Endothelial cell (in vitro differentiated cells): ENCODE results near the gene C5orf15. TPM values are rescaled to one million over a fixed set of nuclear protein-coding genes. Genes with fewer than 3 reads are reported as not detected.

ENCODE experiments used
- DNase-seq: peaks from one replicate; pipeline ENCODE4 v3.0.0; 2021; ENCODE audit warnings: low spot score
- H3K27ac Mint-ChIP-seq: one replicate; pipeline ENCODE4 v1.8.0; 2021; ENCODE audit warnings: mixed read lengths, inconsistent platforms; ENCODE audit not compliant: unreplicated experiment
- H3K27me3 Mint-ChIP-seq: one replicate; pipeline ENCODE4 v1.8.0; 2021; ENCODE audit warnings: mild to moderate bottlenecking, moderate library complexity, mixed read lengths, inconsistent platforms; ENCODE audit not compliant: unreplicated experiment
- H3K36me3 Mint-ChIP-seq: one replicate; pipeline ENCODE4 v1.8.0; 2021; ENCODE audit warnings: mild to moderate bottlenecking, low read depth, mixed read lengths, inconsistent platforms; ENCODE audit not compliant: unreplicated experiment
- H3K4me1 Mint-ChIP-seq: one replicate; pipeline ENCODE4 v1.8.0; 2021; ENCODE audit warnings: mild to moderate bottlenecking, mixed read lengths, inconsistent platforms; ENCODE audit not compliant: unreplicated experiment
- H3K4me3 Mint-ChIP-seq: one replicate; pipeline ENCODE4 v1.8.0; 2021; ENCODE audit warnings: mild to moderate bottlenecking, mixed read lengths, inconsistent platforms; ENCODE audit not compliant: unreplicated experiment
- H3K9me3 Mint-ChIP-seq: one replicate; pipeline ENCODE4 v1.8.0; 2021; ENCODE audit warnings: mixed read lengths, inconsistent platforms; ENCODE audit not compliant: unreplicated experiment
- long read RNA-seq: library from polyadenylated mRNA; unstranded; transcript quantifications from one replicate; pipeline ENCODE4 v2.0.0, GENCODE V29; 2020; ENCODE audit not compliant: unreplicated experiment
- total RNA-seq: library from RNA; stranded (reverse); fragmentation: NEBNext Ultra II Directional; extraction: Animal tissue kit (Norgen Biotek cat#: 25700); gene quantifications from one replicate; pipeline ENCODE4 v1.2.1, GENCODE V29; 2021; ENCODE audit not compliant: unreplicated experiment
- TF ChIP-seq, protein P1 (sequence below): fragments of 200-600 bp; sonication (generic); IDR thresholded peaks from one replicate; pipeline ENCODE4 v1.5.0; 2021; ENCODE audit warnings: antibody characterized with exemption; ENCODE audit not compliant: unreplicated experiment

C5orf15 gene
- 35.5 TPM for total RNA-seq
- long read RNA-seq, transcript C5orf15-201 (3 exons, 2,358 nt), result major isoform, 33 of 36 reads
- long read RNA-seq, partial matches to known transcripts, result 2 of 36 reads
- long read RNA-seq, other reads (novel, unspliced or antisense), result 1 of 36 reads

DNA sequence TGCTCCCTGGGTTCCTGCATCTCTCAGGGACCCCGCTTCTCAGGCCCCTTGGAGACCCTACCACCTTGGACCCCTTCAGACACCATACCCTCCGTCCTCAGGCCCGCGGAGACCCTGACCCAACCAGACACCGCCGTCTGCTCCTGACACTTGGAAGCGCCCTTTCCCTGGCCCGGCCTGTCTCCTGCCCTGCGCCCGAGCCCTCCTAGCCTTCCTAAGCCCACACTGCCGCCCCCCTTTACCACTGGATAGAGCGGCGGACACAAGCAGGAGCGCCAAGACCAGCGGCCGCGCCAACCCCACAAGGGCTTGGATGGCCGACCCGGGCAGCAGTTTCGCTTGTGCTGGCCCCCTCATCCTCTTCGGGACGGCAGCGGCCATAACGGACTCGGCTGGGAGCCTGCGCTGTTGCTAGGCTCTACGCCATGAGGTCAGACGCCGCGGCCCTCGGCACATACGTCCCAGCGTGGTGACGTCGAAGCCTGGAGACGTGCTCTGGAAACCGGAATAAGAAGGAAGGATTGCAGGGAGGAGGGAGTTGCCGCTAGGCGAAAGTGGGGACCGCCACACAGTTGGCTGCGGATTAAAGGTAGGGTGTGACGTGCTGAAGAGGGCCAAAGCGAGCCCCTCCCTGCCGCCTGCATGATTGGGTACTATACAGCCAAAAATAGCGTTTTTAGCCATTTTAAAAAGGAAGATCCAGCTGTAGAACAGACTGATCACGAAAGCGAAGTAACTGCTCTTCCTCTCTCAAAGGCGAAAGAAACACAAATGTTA lies at the start of gene C5orf15:
Gene C5orf15, minus strand, starts transcription at position 422 of the 777 bp plus-strand sequence. Its CDS starts 41 bp downstream, at position 381.
- Mint-ChIP-seq H3K27ac (peak within 1 kb of the TSS; percentile 96), H3K4me1 (peaks cover 19% of the 10 kb centered on the region), H3K4me3 (peak within 1 kb of the TSS; percentile 98), H3K27me3 (no peaks in the 10 kb centered on the region), H3K9me3 (no peaks in the 10 kb centered on the region), H3K36me3 (no peaks in the 10 kb centered on the region)
- peak; percentile 88 for DNase-seq
- TF ChIP-seq, protein P1, sequence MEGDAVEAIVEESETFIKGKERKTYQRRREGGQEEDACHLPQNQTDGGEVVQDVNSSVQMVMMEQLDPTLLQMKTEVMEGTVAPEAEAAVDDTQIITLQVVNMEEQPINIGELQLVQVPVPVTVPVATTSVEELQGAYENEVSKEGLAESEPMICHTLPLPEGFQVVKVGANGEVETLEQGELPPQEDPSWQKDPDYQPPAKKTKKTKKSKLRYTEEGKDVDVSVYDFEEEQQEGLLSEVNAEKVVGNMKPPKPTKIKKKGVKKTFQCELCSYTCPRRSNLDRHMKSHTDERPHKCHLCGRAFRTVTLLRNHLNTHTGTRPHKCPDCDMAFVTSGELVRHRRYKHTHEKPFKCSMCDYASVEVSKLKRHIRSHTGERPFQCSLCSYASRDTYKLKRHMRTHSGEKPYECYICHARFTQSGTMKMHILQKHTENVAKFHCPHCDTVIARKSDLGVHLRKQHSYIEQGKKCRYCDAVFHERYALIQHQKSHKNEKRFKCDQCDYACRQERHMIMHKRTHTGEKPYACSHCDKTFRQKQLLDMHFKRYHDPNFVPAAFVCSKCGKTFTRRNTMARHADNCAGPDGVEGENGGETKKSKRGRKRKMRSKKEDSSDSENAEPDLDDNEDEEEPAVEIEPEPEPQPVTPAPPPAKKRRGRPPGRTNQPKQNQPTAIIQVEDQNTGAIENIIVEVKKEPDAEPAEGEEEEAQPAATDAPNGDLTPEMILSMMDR, result no peak

DNA sequence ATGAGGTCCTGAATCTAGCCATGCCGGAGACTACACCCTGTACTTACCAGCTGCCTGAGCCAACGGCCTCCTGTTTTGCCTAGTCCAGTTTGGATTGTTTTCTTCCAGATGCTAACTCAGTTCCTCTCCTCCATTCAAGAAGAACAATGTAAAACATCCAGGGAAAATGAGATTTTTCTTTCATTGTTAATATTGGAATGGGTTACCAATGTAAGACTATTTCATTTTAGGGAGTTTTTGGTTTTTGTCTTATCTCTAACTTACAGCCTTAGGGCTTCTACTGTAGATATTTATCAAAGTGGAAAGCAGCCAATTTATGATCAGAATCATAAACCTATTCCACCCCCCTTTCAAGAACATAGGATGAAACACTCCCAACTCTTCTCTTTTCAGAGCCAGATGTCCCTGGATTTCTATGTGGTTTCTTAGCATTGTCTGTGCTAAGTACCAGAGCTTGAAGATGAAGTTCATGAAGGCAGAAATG lies 39.9 kb upstream of the C5orf15 start:
- Mint-ChIP-seq H3K27ac (no peak overlapping the region), H3K4me1 (peaks cover 11% of the 10 kb centered on the region), H3K4me3 (no peak overlapping the region), H3K27me3 (peaks cover 10% of the 10 kb centered on the region), H3K9me3 (no peaks in the 10 kb centered on the region), H3K36me3 (no peaks in the 10 kb centered on the region)
- no peak for DNase-seq
- TF ChIP-seq, protein P1, result no peak

DNA sequence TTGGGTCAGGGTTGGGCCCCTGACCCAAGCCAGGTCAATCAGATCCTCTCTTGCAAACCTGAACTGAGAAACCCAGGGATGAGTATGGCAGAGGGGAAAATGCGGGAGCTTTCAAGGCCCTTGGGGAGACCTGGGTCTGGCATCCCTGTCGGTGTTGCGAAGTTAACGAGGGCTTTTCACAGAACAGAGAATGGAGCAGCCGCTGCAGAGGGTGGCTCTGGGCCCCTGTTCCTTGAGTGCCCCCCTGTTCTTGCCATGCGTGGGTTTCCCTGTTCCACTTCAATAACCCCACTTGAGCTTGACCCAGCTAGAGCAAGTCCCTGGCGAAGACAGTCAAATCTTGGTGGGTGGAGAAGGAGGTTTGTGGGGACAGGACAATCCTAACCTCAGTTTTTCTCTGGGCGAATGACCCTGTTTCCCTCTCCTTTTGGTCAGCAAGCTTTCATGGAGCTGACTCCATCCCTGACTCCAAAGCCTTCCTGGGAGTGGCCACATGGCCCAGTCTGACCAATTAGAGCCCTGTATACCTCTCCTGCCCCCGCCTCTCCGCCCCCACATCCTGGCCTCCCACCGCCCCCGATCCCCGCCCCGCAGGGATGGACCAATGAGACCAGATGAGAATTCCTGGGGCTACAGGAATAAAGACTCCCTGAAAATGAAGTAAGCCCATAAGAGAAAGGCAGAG lies 39.3 kb upstream of the C5orf15 start:
- no peak for DNase-seq
- Mint-ChIP-seq H3K4me3 (no peak overlapping the region), H3K36me3 (no peaks in the 10 kb centered on the region), H3K9me3 (no peaks in the 10 kb centered on the region), H3K27me3 (peaks cover 14% of the 10 kb centered on the region), H3K27ac (no peak overlapping the region), H3K4me1 (peaks cover 17% of the 10 kb centered on the region)
- TF ChIP-seq, protein P1, result no peak

DNA sequence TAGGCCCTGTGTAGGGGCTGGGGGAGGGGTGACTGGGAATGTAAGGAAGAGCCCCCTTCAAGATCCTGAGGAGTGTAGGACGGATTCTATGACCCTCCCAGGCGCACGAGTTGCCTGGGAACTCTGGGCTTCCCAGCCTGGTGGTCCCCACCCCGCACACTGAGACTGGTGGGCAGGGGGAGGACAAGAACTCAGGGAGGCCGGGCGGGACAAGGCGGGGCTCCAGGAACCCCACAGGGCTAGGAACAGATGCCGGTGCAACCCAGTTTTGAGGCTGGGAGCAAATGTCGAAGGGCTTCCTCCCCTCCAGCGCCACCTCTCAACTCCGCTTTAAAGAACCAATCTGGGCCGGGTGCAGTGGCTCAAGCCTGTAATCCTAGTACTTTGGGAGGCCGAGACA lies 37.7 kb upstream of the C5orf15 start:
- H3K4me1 Mint-ChIP-seq, result peaks cover 28% of the 10 kb centered on the region

More for the DNA sequence above, 37.7 kb upstream of the C5orf15 start:
- H3K27me3 Mint-ChIP-seq, result peaks cover 15% of the 10 kb centered on the region
- peak overlapping the region; percentile 91 for H3K4me3 Mint-ChIP-seq
- TF ChIP-seq, protein P1, result no peak
- no peak overlapping the region for H3K27ac Mint-ChIP-seq
- H3K36me3 Mint-ChIP-seq, result peaks cover 6% of the 10 kb centered on the region
- no peak for DNase-seq
- no peaks in the 10 kb centered on the region for H3K9me3 Mint-ChIP-seq
